Activated CD8-positive, alpha-beta T cell treated with anti-CD3 and anti-CD28 coated beads for 36 hours (primary cell): Measurements from ENCODE around the gene ZIC4. TPM values are rescaled to one million over a fixed set of nuclear protein-coding genes. Genes with fewer than 3 reads are reported as not detected.

Experiments used
- ATAC-seq: fragments of 200-7000 bp; cut with Tn5 transposase; one replicate; pipeline ENCODE4 v1.10.0; 2021; ENCODE audit warnings: mild to moderate bottlenecking, moderate library complexity
- CTCF ChIA-PET: fragments of 350-600 bp; sonication (Branson Sonifier 250); formaldehyde crosslinking; loops from one replicate; lab custom pipeline; 2021; ENCODE audit warnings: antibody characterized with exemption; lab: Charles Lee
- POLR2A ChIA-PET: fragments of 350-600 bp; sonication (Branson Sonifier 250); formaldehyde crosslinking; loops from one replicate; lab custom pipeline; 2021; ENCODE audit warnings: antibody characterized with exemption; lab: Charles Lee
- DNase-seq: peaks from one replicate; pipeline ENCODE4 v3.0.0-alpha.2; 2020
- H3K27ac Mint-ChIP-seq: one replicate; pipeline ENCODE4 v1.8.0; 2021; ENCODE audit warnings: mild to moderate bottlenecking, mixed read lengths
- H3K27me3 Mint-ChIP-seq: one replicate; pipeline ENCODE4 v1.8.0; 2021; ENCODE audit warnings: mixed read lengths
- H3K36me3 Mint-ChIP-seq: one replicate; pipeline ENCODE4 v1.8.0; 2021; ENCODE audit warnings: low read depth, mixed read lengths
- H3K4me1 Mint-ChIP-seq: one replicate; pipeline ENCODE4 v1.8.0; 2021; ENCODE audit warnings: low read depth, mixed read lengths
- H3K4me3 Mint-ChIP-seq: one replicate; pipeline ENCODE4 v1.8.0; 2021; ENCODE audit warnings: mild to moderate bottlenecking, moderate library complexity, mixed read lengths
- H3K9me3 Mint-ChIP-seq: one replicate; pipeline ENCODE4 v1.8.0; 2021; ENCODE audit warnings: mixed read lengths
- CTCF ChIP-seq: fragments of 200-600 bp; IDR thresholded peaks from one replicate; pipeline ENCODE4 v1.8.0; 2022; ENCODE audit warnings: antibody characterized with exemption, mild to moderate bottlenecking
- intact Hi-C: fragments of 100-400 bp; cut with micrococcal nuclease; formaldehyde crosslinking; loops from one replicate; pipeline ENCODE4 v1.10.0; 2022
- total RNA-seq, 2 experiments: library from RNA; stranded (reverse); gene quantifications; one replicate each; pipeline ENCODE4 v1.2.3, GENCODE V29; 2021

The ZIC4 gene
- total RNA-seq, 2 experiments from 2014 or later, result not detected

DNA sequence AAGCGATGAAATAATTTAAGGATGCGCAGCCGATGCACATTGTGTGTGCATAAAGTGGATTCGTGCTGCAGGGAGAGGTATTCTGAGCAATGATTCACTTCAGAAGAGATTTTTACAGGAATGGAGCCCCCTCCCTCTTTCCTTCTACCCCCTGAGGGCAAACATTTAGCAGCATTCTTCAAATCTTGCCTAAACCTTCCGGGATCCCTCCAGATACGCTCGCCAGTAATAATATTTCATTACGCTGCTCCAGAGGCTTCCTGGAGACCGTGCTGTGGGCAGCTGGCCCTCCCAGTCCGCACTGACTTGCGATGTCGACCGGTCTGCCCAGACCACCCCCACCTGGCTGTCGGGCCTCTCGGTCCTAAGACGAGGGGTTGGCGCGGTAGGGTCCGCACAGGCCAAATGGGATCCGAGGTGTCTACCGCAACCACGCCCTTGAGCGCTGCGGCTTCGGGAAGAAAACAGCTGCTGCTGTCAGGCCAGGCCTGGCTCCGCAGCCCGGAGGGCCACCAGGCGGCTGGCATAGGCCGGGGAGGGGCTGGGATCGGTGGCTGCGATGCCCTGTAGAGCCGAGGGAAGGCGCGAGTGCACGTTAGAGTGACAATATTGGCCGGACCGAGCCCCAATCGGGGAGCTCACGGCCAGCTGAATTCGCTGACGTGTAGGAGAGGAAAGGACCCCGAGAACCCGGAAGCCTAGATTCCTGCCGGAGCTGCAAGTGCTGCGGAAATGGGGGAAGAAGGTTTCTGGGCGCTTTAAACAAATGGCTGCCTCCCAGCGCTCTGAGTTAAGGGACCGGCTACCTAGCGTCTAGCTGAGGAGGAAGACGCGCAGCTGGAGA is 14.3 kb downstream of the ZIC4 start:
- intact Hi-C loops, result no loop called here
- Mint-ChIP-seq H3K36me3 (peaks cover 7% of the 10 kb centered on the region), H3K9me3 (peaks cover 4% of the 10 kb centered on the region), H3K27me3 (peaks cover 80% of the 10 kb centered on the region), H3K27ac (no peak overlapping the region), H3K4me1 (no peaks in the 10 kb centered on the region), H3K4me3 (no peak overlapping the region)
- DNase-seq (no peak), ATAC-seq (no peak)
- ChIA-PET CTCF (interaction anchor here (2.0 kb wide), 1 partner anchor 20 kb away, joined by 5 read pairs; no protein-coding TSS in a partner anchor), POLR2A (no interaction called here)
- TF ChIP-seq CTCF, result no peak

GRCh38 chr3:147390589-147391569 is 15.5 kb downstream of the ZIC4 start:
- H3K27me3 Mint-ChIP-seq, result peaks cover 84% of the 10 kb centered on the region
- ChIA-PET CTCF (interaction anchor here (0.8 to 2.0 kb wide), 2 partner anchors 9 to 21 kb away, joined by 3 to 5 read pairs; no protein-coding TSS in a partner anchor), POLR2A (no interaction called here)
- intact Hi-C loops, result no loop called here
- DNase-seq, result no peak
- no peak for TF ChIP-seq CTCF
- ATAC-seq, result no peak
- H3K36me3 Mint-ChIP-seq, result peaks cover 7% of the 10 kb centered on the region
- peaks cover 4% of the 10 kb centered on the region for H3K9me3 Mint-ChIP-seq
- no peaks in the 10 kb centered on the region for H3K4me1 Mint-ChIP-seq
- H3K27ac Mint-ChIP-seq, result no peak overlapping the region
- no peak overlapping the region for H3K4me3 Mint-ChIP-seq

DNA sequence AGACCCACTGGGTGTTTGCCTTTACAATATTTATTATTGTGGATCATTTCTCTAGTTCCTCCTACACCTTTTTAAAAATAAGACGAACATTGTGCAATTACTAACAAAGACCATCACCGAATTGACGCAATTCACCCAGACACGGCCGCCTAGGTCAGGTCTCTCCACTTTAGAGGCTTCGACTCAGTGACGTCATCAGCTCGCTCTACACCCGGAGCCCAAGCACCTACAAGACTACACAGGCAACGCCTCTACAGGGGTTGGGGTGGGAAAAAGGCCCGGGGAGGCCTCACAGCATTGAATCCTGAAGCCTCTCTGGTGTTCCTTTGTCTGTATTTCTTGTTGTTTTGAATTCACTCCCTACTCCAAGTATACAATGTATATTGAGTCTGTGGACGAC is 16.6 kb downstream of the ZIC4 start:
- no peak for TF ChIP-seq CTCF
- POLR2A ChIA-PET, result no interaction called here
- ATAC-seq (no peak), DNase-seq (no peak)
- intact Hi-C loops, result loop anchor here (5.0 kb wide), 2 partner anchors 33 to 148 kb away; no protein-coding TSS in a partner anchor
- no peaks in the 10 kb centered on the region for H3K4me1 Mint-ChIP-seq
- no peak overlapping the region for H3K4me3 Mint-ChIP-seq
- H3K36me3 Mint-ChIP-seq, result peaks cover 7% of the 10 kb centered on the region
- H3K27me3 Mint-ChIP-seq, result peaks cover 84% of the 10 kb centered on the region
- no peak overlapping the region for H3K27ac Mint-ChIP-seq
- H3K9me3 Mint-ChIP-seq, result peaks cover 4% of the 10 kb centered on the region
- CTCF ChIA-PET, result no interaction called here

- Mint-ChIP-seq H3K4me3 (no peak overlapping the region), H3K36me3 (peaks cover 7% of the 10 kb centered on the region), H3K27ac (no peak overlapping the region), H3K9me3 (peaks cover 4% of the 10 kb centered on the region), H3K27me3 (peaks cover 83% of the 10 kb centered on the region), H3K4me1 (no peaks in the 10 kb centered on the region)
- ChIA-PET CTCF (no interaction called here), POLR2A (no interaction called here)
- ATAC-seq, result no peak
- intact Hi-C loops, result loop anchor here (5.0 kb wide), 2 partner anchors 33 to 148 kb away; no protein-coding TSS in a partner anchor
- no peak for DNase-seq
- TF ChIP-seq CTCF, result no peak
These were observed 17.4 kb downstream of the ZIC4 start for GRCh38 chr3:147388700-147389580.
